ENCODE measurements around the gene GRAMD1B. TPM values are rescaled to one million over a fixed set of nuclear protein-coding genes. Genes with fewer than 3 reads are reported as not detected.
"Not testable (repeated sequence)": the region's sequence is repeated elsewhere in the genome, so short reads cannot be mapped to it uniquely, and the experiment has no call there.

Gene GRAMD1B
- total and polyA plus RNA-seq, 5 donors: 2.0 to 4.1 (median 2.6) TPM

GRCh38 chr11:123561431-123561800 lies 131.3 kb downstream of the GRAMD1B start:
- H3K27ac ChIP-seq (ENCODE audit: low read length): peak overlapping the region; percentile 47
- intact Hi-C loops (cut with DNase I): loop anchor here in 1 of 4 donors (5.0 kb wide), 1 partner anchor 44 kb away; no protein-coding TSS in a partner anchor

DNA sequence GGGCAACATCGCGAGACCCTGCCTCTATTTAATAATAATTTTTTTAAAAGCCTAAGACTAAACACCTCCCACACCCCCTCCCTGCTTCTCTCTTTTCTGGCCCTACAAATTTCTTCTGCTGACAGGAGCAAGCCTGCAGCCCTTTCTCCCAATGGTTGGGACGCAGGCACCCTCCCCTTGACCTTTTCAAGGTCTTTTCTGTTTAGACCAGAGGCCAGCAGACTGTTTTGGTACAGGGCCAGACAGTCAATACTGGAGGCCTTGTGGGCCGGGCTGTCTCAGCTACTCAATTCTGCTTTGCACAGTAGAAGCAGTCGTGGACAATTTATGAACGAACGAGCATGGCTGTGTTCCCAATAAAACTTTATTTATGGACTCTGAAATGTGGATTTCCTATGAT lies 132.1 kb downstream of the GRAMD1B start:
- intact Hi-C loops (cut with DNase I): loop anchor here in 1 of 4 donors (5.0 kb wide), 1 partner anchor 45 kb away; no protein-coding TSS in a partner anchor
- Histone ChIP-seq H3K27ac (ENCODE audit: low read length) (no peak overlapping the region), H3K27me3 (ENCODE audit: control insufficient read depth, insufficient read depth) (no peaks in the 10 kb centered on the region), H3K4me1 (ENCODE audit: control insufficient read depth, insufficient read depth, low read length) (no peaks in the 10 kb centered on the region), H3K4me3 (ENCODE audit: low read length) (no peak overlapping the region), H3K9me3 (ENCODE audit: control insufficient read depth, low read length) (no peaks in the 10 kb centered on the region)
- WGBS: 64% methylated on average over 7 of the region's 7 CpGs
- ATAC-seq (no peak), DNase-seq (no peak)

More at GRCh38 chr11:123561431-123561800, 131.3 kb downstream of the GRAMD1B start:
- Histone ChIP-seq H3K9me3 (ENCODE audit: control insufficient read depth, low read length) (no peaks in the 10 kb centered on the region), H3K4me1 (ENCODE audit: control insufficient read depth, insufficient read depth, low read length) (no peaks in the 10 kb centered on the region), H3K27me3 (ENCODE audit: control insufficient read depth, insufficient read depth) (no peaks in the 10 kb centered on the region), H3K4me3 (ENCODE audit: low read length) (no peak overlapping the region)
- ATAC-seq (peak; percentile 11 to 34), DNase-seq (no peak)
- 52% methylated on average over 5 of the region's 5 CpGs for WGBS

- H3K9me3 ChIP-seq (ENCODE audit: control insufficient read depth, low read length): no peaks in the 10 kb centered on the region
- no peak overlapping the region for H3K4me3 ChIP-seq (ENCODE audit: low read length)
- no peak for DNase-seq
- H3K4me1 ChIP-seq (ENCODE audit: control insufficient read depth, insufficient read depth, low read length): no peaks in the 10 kb centered on the region
- intact Hi-C loops (cut with DNase I): loop anchor here in 1 of 4 donors (5.0 kb wide), 1 partner anchor 46 kb away; no protein-coding TSS in a partner anchor
- no peak for ATAC-seq
- no peaks in the 10 kb centered on the region for H3K27me3 ChIP-seq (ENCODE audit: control insufficient read depth, insufficient read depth)
- WGBS: 83% methylated on average over 8 of the region's 8 CpGs
- H3K27ac ChIP-seq (ENCODE audit: low read length): no peak overlapping the region
Observed at GRCh38 chr11:123562829-123563228, 132.8 kb downstream of the GRAMD1B start.

GRCh38 chr11:123564221-123564620 lies 134.2 kb downstream of the GRAMD1B start:
- 96% methylated on average over 3 of the region's 3 CpGs for WGBS
- Histone ChIP-seq H3K4me3 (ENCODE audit: low read length) (no peak overlapping the region), H3K27ac (ENCODE audit: low read length) (no peak overlapping the region), H3K9me3 (ENCODE audit: control insufficient read depth, low read length) (no peaks in the 10 kb centered on the region), H3K27me3 (ENCODE audit: control insufficient read depth, insufficient read depth) (no peaks in the 10 kb centered on the region), H3K4me1 (ENCODE audit: control insufficient read depth, insufficient read depth, low read length) (no peaks in the 10 kb centered on the region)
- DNase-seq: no peak
- no peak for ATAC-seq
- intact Hi-C loops (cut with DNase I): loop anchor here in 1 of 4 donors (5.0 kb wide), 1 partner anchor 47 kb away; no protein-coding TSS in a partner anchor

GRCh38 chr11:123566852-123567251 lies 136.8 kb downstream of the GRAMD1B start:
- ATAC-seq (no peak), DNase-seq (no peak)
- Histone ChIP-seq H3K27ac (ENCODE audit: low read length) (no peak overlapping the region), H3K4me1 (ENCODE audit: control insufficient read depth, insufficient read depth, low read length) (no peaks in the 10 kb centered on the region), H3K4me3 (ENCODE audit: low read length) (no peak overlapping the region), H3K9me3 (ENCODE audit: control insufficient read depth, low read length) (no peaks in the 10 kb centered on the region), H3K27me3 (ENCODE audit: control insufficient read depth, insufficient read depth) (no peaks in the 10 kb centered on the region)
- intact Hi-C loops (cut with DNase I): no loop called here
- 79% methylated on average over 4 of the region's 4 CpGs for WGBS

- no peak for ATAC-seq
- WGBS: 63% methylated on average over 1 of the region's 1 CpG
- no peak overlapping the region for H3K27ac ChIP-seq (ENCODE audit: low read length)
- no peak overlapping the region for H3K4me3 ChIP-seq (ENCODE audit: low read length)
- H3K4me1 ChIP-seq (ENCODE audit: control insufficient read depth, insufficient read depth, low read length): no peaks in the 10 kb centered on the region
- intact Hi-C loops (cut with DNase I): no loop called here
- H3K9me3 ChIP-seq (ENCODE audit: control insufficient read depth, low read length): no peaks in the 10 kb centered on the region
- H3K27me3 ChIP-seq (ENCODE audit: control insufficient read depth, insufficient read depth): no peaks in the 10 kb centered on the region
- no peak for DNase-seq
Observed at GRCh38 chr11:123567466-123567865, 137.4 kb downstream of the GRAMD1B start.

- no peaks in the 10 kb centered on the region for H3K9me3 ChIP-seq (ENCODE audit: control insufficient read depth, low read length)
- 79% methylated on average over 7 of the region's 7 CpGs for WGBS
- no peak for ATAC-seq
Observed at GRCh38 chr11:123568367-123568870, 138.3 kb downstream of the GRAMD1B start.

DNA sequence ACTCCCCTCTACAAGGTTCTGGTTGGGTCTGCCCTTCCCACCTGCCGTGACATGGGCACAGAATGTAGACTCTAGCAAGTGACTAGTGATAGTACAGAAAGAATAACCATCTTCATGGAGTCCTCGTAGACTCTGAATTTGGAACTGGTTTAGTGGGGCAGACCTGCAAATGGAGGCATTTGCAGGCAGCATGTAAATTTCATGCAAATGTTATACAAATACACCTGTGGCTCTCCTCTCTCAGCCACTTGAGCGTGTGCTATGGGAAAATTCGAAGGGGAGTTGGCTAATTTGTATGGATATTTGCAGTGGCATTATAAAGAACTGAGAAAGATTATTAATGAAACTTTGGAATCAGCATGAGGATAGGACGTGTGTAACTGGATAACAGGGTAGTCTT lies 139.3 kb downstream of the GRAMD1B start:
- no peak overlapping the region for H3K4me3 ChIP-seq (ENCODE audit: low read length)
- intact Hi-C loops (cut with DNase I): no loop called here
- 94% methylated on average over 5 of the region's 5 CpGs for WGBS
- H3K4me1 ChIP-seq (ENCODE audit: control insufficient read depth, insufficient read depth, low read length): no peaks in the 10 kb centered on the region
- H3K27me3 ChIP-seq (ENCODE audit: control insufficient read depth, insufficient read depth): no peaks in the 10 kb centered on the region
- no peak for DNase-seq
- no peak for ATAC-seq
- H3K27ac ChIP-seq (ENCODE audit: low read length): no peak overlapping the region
- no peaks in the 10 kb centered on the region for H3K9me3 ChIP-seq (ENCODE audit: control insufficient read depth, low read length)

More at GRCh38 chr11:123568367-123568870, 138.3 kb downstream of the GRAMD1B start:
- Histone ChIP-seq H3K4me1 (ENCODE audit: control insufficient read depth, insufficient read depth, low read length) (no peaks in the 10 kb centered on the region), H3K27me3 (ENCODE audit: control insufficient read depth, insufficient read depth) (no peaks in the 10 kb centered on the region), H3K4me3 (ENCODE audit: low read length) (no peak overlapping the region), H3K27ac (ENCODE audit: low read length) (no peak overlapping the region)
- DNase-seq: no peak
- intact Hi-C loops (cut with DNase I): no loop called here

GRCh38 chr11:123570939-123571580 lies 141.0 kb downstream of the GRAMD1B start:
- intact Hi-C loops (cut with DNase I): no loop called here
- ATAC-seq (no peak), DNase-seq (no peak)
- Histone ChIP-seq H3K27ac (ENCODE audit: low read length) (no peak overlapping the region), H3K27me3 (ENCODE audit: control insufficient read depth, insufficient read depth) (no peaks in the 10 kb centered on the region), H3K4me3 (ENCODE audit: low read length) (no peak overlapping the region), H3K9me3 (ENCODE audit: control insufficient read depth, low read length) (no peaks in the 10 kb centered on the region), H3K4me1 (ENCODE audit: control insufficient read depth, insufficient read depth, low read length) (no peaks in the 10 kb centered on the region)
- WGBS: 79% methylated on average over 9 of the region's 9 CpGs

DNA sequence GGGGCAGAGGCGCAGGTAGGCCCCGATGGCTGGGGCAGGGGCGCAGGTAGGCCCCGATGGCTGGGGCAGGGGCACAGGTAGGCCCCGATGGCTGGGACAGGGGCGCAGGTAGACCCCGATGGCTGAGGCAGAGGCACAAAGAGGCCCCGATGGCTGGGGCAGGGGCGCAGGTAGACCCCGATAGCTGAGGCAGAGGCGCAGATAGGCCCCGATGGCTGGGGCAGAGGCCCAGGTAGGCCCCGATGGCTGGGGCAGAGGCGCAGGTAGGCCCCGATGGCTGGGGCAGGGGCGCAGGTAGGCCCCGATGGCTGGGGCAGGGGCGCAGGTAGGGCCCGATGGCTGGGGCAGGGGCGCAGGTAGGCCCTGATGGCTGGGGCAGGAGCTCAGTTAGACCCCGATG lies 142.7 kb downstream of the GRAMD1B start:
- ATAC-seq; H3K27me3 ChIP-seq (ENCODE audit: control insufficient read depth, insufficient read depth); H3K4me3 ChIP-seq (ENCODE audit: low read length); H3K4me1 ChIP-seq (ENCODE audit: control insufficient read depth, insufficient read depth, low read length); DNase-seq; H3K9me3 ChIP-seq (ENCODE audit: control insufficient read depth, low read length); H3K27ac ChIP-seq (ENCODE audit: low read length); intact Hi-C loops (cut with DNase I): not testable (repeated sequence)
- WGBS: 98% methylated on average over 21 of the region's 21 CpGs

- DNase-seq (no peak), ATAC-seq (no peak)
- Histone ChIP-seq H3K9me3 (ENCODE audit: control insufficient read depth, low read length) (no peaks in the 10 kb centered on the region), H3K4me3 (ENCODE audit: low read length) (no peak overlapping the region), H3K4me1 (ENCODE audit: control insufficient read depth, insufficient read depth, low read length) (no peaks in the 10 kb centered on the region), H3K27ac (ENCODE audit: low read length) (no peak overlapping the region), H3K27me3 (ENCODE audit: control insufficient read depth, insufficient read depth) (no peaks in the 10 kb centered on the region)
- 34% methylated on average over 2 of the region's 2 CpGs for WGBS
- intact Hi-C loops (cut with DNase I): no loop called here
Observed at GRCh38 chr11:123573286-123573685, 143.2 kb downstream of the GRAMD1B start.

Data from right cardiac atrium (tissue), 5 donors.